NCI-H2227 (cell line): Measurements from ENCODE around the gene XKR8.

Experiments used
- DNase-seq: peaks from one replicate; lab custom pipeline; 2025; ENCODE audit not compliant: unreplicated experiment; lab: John Stamatoyannopoulos, UW

Gene XKR8

GRCh38 chr1:27959792-27960603 is at the start of gene XKR8:
XKR8 (plus strand) TSS chr1:27959973; CDS start chr1:27960070, 97 bp downstream.
- no peak for DNase-seq

GRCh38 chr1:27912429-27912828 is 47.3 kb upstream of the XKR8 start:
- no peak for DNase-seq

GRCh38 chr1:27915082-27915575 is 44.6 kb upstream of the XKR8 start:
- no peak for DNase-seq

GRCh38 chr1:27922272-27922671 is 37.5 kb upstream of the XKR8 start:
- no peak for DNase-seq

- DNase-seq = no peak
Observed at GRCh38 chr1:27928216-27928954, 31.4 kb upstream of the XKR8 start.

GRCh38 chr1:27931184-27931583 is 28.6 kb upstream of the XKR8 start:
- no peak for DNase-seq

GRCh38 chr1:27931759-27932158 is 28.0 kb upstream of the XKR8 start:
- DNase-seq = peak; percentile 48

GRCh38 chr1:27934818-27935549 is 24.8 kb upstream of the XKR8 start, which contains the start of gene SMPDL3B:
SMPDL3B (plus strand) TSS chr1:27935000; CDS start chr1:27935184, 184 bp downstream.
- DNase-seq = peak; percentile 78

- DNase-seq = no peak
Observed at GRCh38 chr1:27935721-27936120, 24.1 kb upstream of the XKR8 start.

- no peak for DNase-seq
Observed at GRCh38 chr1:27936370-27936769, 23.4 kb upstream of the XKR8 start.

- no peak for DNase-seq
Observed at GRCh38 chr1:27937524-27937836, 22.3 kb upstream of the XKR8 start.

GRCh38 chr1:27938488-27938887 is 21.3 kb upstream of the XKR8 start:
- DNase-seq = no peak

- DNase-seq = no peak
Observed at GRCh38 chr1:27940297-27940696, 19.5 kb upstream of the XKR8 start.

GRCh38 chr1:27940870-27941560 is 18.8 kb upstream of the XKR8 start:
- no peak for DNase-seq

GRCh38 chr1:27941671-27942540 is 17.9 kb upstream of the XKR8 start:
- DNase-seq = no peak

GRCh38 chr1:27945020-27945419 is 14.8 kb upstream of the XKR8 start:
- no peak for DNase-seq

GRCh38 chr1:27949027-27949426 is 10.7 kb upstream of the XKR8 start:
- no peak for DNase-seq

GRCh38 chr1:27951396-27951795 is 8.4 kb upstream of the XKR8 start:
- DNase-seq = no peak

GRCh38 chr1:27952147-27952546 is 7.6 kb upstream of the XKR8 start:
- no peak for DNase-seq

- DNase-seq = no peak
Observed at GRCh38 chr1:27954186-27954585, 5.6 kb upstream of the XKR8 start.
